HEK293 (cell line): ENCODE data around the gene ARHGAP24.

Experiments
- CTCF ChIP-seq: fragments of 450-650 bp; formaldehyde crosslinking; IDR thresholded peaks from 2 replicates; pipeline ENCODE4 v1.5.1; 2016; ENCODE audit warnings: missing biosample characterization, missing genetic modification characterization
- ZBTB21 ChIP-seq: fragments of 450-650 bp; formaldehyde crosslinking; IDR thresholded peaks from 2 replicates; pipeline ENCODE4 v1.5.1; 2017; ENCODE audit warnings: missing biosample characterization, missing genetic modification characterization
- ZNF211 ChIP-seq: fragments of 450-650 bp; formaldehyde crosslinking; IDR thresholded peaks from 2 replicates; pipeline ENCODE4 v1.5.1; 2016; ENCODE audit warnings: low read depth, missing biosample characterization, missing genetic modification characterization
- ZNF324 ChIP-seq: fragments of 450-650 bp; formaldehyde crosslinking; IDR thresholded peaks from 2 replicates; pipeline ENCODE4 v1.5.1; 2016; ENCODE audit warnings: missing biosample characterization, missing genetic modification characterization
- ZNF391 ChIP-seq: fragments of 450-650 bp; formaldehyde crosslinking; IDR thresholded peaks from 2 replicates; pipeline ENCODE4 v1.5.1; 2016; ENCODE audit warnings: low read depth, missing biosample characterization, missing genetic modification characterization, borderline replicate concordance
- ZNF510 ChIP-seq: fragments of 450-650 bp; formaldehyde crosslinking; IDR thresholded peaks from 2 replicates; pipeline ENCODE4 v1.5.1; 2018; ENCODE audit warnings: mild to moderate bottlenecking, missing genetic modification characterization, missing biosample characterization; ENCODE audit not compliant: insufficient replicate concordance
- TF ChIP-seq, protein P1 (sequence below): sonication (generic); formaldehyde crosslinking; IDR thresholded peaks from 2 replicates; pipeline ENCODE4 v1.8.1; 2022; ENCODE audit warnings: mild to moderate bottlenecking, moderate library complexity, missing genetic modification reagents

DNA sequence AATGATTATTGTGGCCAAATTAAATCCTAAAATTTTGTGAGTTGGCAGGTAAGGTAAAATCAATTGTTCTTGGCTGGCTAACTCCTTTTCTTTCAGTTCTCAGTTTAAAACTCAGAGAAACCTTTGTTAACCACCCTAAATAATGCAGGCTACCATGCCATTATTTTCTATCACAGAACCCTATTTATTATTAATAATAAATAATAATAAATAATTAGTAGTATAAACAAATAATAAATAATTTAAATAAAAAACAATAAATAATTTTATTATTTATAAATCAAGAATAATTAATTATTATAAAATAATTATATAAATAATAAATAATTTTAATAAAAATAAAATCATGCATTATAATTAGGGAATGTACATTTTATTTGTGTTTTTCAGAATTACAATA lies 390.3 kb downstream of the ARHGAP24 start:
- TF ChIP-seq CTCF (tag by site-specific recombination) = no peak
- no peak for TF ChIP-seq ZBTB21
- TF ChIP-seq ZNF391 (tag by site-specific recombination) = no peak
- TF ChIP-seq ZNF510 (tag by site-specific recombination) = no peak
- TF ChIP-seq, protein P1, sequence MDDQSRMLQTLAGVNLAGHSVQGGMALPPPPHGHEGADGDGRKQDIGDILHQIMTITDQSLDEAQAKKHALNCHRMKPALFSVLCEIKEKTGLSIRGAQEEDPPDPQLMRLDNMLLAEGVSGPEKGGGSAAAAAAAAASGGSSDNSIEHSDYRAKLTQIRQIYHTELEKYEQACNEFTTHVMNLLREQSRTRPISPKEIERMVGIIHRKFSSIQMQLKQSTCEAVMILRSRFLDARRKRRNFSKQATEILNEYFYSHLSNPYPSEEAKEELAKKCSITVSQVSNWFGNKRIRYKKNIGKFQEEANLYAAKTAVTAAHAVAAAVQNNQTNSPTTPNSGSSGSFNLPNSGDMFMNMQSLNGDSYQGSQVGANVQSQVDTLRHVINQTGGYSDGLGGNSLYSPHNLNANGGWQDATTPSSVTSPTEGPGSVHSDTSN (CRISPR knock-in tag) = no peak
- TF ChIP-seq ZNF324 = no peak
- no peak for TF ChIP-seq ZNF211 (tag by site-specific recombination)
